HG03064 (cell line): ENCODE results near the gene VIPR1.
"Not testable (repeated sequence)": the region's sequence is repeated elsewhere in the genome, so short reads cannot be mapped to it uniquely, and the experiment has no call there.

Experiments
- ATAC-seq: cut with Tn5 transposase; IDR thresholded peaks from one replicate; pipeline ENCODE4 v1.9.1; 2021; ENCODE audit warnings: low read depth; ENCODE audit not compliant: unreplicated experiment

Gene VIPR1

DNA sequence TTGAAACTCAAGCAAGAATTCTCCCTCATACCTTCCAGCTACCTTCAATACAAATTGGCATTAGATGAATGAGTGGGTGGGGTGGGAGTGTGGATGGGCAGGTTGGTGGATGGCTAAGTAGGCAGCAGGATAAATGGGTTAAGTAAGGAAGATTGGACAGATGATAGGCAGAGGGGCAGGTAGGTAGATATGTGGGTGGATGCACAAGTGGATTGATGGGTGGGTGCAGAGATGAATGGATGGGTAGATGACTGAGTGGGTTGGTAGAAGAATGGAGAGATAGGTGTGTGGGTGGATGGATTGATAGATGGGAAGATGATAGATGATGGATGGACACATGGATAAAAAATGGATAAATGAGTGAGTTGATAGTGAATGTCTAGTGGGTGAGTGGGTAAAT is 27.6 kb downstream of the VIPR1 start:
- ATAC-seq, result no peak

DNA sequence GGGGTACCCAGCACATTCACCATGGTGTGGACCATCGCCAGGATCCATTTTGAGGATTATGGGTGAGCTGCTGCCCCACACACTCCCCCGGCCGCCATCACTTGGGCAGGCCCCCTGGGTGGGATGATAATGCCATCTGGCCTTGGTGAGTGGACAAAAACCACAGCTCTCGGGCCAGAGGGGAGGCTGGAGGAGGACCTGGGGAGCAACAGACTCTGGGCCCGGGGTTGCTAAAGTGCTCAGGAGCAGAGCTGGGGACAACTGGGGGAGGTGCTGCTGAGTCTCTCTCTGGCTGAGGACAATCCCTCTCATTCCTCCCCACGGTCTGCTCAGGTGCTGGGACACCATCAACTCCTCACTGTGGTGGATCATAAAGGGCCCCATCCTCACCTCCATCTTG is 29.0 kb downstream of the VIPR1 start:
- no peak for ATAC-seq

DNA sequence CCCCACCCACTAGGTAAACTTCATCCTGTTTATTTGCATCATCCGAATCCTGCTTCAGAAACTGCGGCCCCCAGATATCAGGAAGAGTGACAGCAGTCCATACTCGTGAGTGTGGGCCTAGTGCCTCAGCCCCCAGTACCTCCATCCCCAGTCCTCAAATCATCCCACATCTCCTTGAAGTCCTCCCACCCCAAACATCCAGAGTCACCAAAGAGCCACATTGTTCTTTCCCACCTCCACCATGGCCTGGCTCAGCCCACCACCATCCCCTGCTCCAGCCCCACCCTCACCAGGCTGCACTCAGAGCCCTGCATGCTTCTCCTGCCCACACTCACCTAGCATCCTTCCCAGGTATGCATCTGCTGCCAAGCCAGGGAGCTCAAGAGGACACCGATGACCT is 29.8 kb downstream of the VIPR1 start:
- ATAC-seq, result no peak

DNA sequence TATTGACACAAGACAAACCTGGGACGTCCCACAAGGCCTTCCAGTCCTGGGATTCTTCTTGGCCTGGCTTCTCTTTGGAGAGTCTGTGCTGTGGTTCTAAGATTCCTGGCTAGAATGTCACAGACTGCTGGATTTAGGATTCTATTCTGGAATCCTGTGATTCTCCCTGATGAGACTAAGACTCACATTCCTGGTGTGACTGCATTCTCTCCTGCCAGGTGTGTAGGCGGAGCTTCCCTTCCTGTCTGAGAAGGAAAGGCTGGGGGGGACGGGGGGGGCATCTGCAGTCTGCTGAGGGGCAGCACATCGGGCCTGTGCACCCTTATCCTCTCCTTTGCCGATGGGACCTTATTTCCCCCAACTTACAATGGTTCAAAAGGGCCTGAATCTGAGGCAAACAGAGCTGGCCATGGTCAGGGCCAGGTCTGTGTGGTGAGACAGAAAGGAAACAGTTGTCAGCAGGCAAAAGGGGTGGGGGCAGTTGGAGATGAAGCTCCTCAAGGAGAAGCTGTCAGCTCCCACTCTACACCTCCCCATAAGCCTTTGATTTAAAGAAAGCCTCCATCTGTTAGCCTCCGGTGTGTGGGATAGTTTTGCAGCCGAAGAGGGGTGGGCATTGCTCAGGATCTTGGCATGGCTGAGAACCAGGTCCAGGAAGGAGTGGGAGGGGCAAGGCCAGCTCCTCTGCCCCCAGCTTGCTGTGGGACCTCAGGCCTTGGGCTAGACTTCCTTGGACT is 30.9 kb downstream of the VIPR1 start:
- no peak for ATAC-seq

DNA sequence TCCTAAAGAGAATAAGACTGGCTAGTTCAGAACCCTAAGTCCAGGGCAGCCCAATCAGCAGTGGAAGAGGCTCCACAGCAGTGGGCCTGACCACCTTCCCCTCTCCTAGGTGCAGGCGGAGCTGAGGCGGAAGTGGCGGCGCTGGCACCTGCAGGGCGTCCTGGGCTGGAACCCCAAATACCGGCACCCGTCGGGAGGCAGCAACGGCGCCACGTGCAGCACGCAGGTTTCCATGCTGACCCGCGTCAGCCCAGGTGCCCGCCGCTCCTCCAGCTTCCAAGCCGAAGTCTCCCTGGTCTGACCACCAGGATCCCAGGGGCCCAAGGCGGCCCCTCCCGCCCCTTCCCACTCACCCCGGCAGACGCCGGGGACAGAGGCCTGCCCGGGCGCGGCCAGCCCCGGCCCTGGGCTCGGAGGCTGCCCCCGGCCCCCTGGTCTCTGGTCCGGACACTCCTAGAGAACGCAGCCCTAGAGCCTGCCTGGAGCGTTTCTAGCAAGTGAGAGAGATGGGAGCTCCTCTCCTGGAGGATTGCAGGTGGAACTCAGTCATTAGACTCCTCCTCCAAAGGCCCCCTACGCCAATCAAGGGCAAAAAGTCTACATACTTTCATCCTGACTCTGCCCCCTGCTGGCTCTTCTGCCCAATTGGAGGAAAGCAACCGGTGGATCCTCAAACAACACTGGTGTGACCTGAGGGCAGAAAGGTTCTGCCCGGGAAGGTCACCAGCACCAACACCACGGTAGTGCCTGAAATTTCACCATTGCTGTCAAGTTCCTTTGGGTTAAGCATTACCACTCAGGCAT is 33.7 kb downstream of the VIPR1 start:
- no peak for ATAC-seq

DNA sequence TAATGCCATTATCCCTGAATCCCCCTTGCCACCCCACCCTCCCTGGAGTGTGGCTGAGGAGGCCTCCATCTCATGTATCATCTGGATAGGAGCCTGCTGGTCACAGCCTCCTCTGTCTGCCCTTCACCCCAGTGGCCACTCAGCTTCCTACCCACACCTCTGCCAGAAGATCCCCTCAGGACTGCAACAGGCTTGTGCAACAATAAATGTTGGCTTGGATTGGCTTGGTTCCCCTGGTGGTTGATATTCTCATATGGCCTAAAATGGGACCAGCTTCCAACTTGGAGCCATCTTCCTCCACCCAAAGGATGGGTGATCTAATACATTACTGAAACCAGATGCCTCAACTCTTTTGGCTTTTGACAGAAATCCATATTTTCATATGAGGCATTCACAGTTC is 34.9 kb downstream of the VIPR1 start:
- no peak for ATAC-seq

DNA sequence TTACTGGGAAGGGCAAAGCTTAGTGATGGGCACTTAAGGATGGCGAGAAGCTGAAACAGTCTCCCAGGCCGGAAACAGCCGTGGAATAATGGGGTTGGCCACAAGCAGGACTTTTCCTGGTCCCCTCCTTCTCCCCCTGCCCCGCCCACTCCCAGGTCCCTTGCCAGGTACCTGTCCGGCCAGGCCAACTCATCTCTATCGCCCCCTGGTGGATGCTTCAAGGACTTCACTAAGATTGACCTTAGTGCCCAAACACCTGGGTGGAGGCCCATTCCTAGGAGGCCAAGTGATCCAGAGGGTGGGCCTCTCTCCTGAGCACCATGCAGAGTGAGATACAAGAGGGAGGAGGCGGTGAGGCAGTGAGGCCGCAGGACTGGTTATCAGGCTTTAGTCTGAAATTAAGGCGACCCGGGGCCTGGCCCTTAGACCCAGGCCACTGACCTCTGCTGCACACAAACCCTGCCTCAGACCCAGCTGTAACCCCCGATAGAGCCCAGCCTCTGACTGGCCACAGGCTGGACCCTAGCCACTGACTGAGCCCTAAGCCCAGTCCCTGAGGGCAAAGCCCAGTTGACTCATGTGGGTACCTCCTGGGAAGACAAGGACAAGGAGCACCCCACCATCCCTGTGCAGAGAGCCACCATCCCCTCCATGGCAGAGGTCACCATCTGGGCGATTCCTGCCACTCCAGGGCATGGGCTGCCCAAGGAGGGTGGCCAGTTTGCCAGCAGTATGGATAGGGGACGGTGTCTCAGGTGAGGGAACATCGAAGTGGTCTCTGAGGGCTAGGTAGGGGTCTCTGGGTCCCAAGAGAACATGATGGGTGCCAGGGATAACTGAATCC is 37.6 kb downstream of the VIPR1 start:
- no peak for ATAC-seq

DNA sequence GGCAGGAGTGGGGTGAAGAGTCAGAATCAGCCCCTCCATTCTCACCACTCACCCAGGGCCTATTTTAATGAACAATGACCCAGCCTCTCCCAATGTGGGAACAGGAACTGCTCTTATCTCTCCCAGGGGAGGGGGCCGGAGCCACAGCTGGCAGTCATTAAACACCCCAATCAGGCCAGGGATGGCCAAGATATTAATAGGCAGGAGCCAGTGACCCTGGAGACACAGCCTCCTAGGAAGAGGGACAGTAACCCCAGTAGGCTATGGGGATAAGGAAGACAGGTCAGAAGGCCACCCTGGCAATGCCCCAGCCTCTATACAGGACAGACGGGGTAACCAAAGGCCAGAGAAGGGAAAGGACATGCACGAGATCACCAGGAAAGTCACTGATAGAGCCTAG is 38.6 kb downstream of the VIPR1 start:
- no peak for ATAC-seq

DNA sequence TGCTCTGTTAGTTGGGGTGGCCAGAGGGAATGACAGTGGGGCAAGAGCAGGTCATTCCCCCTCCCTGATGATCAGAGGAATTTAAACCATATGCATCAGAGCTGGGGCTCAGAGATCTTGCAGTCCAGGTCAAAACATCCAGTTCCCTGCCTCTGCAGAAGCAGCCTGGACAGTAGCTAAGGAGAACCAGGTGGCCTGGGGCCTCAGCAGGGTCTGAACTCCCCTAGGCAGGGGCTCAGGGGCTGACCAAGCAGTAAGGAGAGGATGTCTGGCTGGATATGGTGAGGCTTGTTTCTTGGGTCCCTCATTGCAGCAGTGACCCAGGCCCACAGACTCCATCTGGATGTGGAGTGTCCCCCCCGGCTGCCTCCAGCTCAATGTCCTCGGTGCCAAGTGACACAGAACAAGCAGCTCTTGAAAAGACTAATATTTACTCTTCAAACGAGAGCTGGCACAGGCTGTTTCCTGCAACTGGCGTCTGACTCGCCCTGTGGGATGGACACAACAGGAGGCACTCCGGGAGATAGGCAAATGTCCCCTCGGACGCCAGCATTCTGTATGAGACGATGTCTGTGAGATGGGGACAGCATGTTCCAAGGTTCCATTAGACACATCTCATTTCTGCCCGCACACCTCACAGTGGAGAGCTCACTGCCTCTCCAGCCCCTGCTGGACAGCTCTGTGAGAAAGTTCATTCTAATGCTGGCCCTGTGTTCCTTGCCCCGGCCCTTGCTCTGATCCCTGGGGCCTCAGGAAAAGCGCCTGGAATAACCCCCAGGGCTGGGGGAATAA is 42.2 kb downstream of the VIPR1 start:
- ATAC-seq, result no peak

DNA sequence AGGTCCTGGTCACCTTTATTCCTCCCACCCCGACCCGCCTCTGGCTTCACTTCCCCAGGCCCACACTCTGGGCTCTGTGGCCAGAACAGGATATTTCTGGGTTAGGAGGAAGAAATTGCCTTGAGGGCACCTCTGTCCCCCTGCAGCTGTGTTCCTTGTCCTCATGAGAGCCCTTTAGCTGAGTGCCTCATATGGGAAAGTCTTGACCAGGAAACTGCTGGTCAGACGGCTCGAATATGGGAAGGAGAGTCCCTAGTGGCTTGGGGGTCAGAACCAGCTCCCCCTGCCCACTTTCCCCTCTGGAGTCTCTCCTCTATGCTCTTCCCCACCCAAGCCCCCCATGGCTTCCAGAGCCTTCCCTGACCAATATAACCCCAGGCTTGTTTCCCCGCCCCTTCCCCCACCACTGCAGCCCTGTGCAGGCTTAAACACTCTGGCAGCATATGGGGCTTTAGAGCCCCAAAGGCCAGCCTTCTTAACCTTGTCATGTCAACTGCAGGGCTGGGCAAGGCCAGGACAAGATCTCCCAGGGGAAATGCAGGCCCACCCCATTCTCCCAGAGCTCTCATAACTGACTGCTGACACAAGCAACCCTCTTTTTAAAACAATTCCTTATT is 42.9 kb downstream of the VIPR1 start:
- no peak for ATAC-seq

DNA sequence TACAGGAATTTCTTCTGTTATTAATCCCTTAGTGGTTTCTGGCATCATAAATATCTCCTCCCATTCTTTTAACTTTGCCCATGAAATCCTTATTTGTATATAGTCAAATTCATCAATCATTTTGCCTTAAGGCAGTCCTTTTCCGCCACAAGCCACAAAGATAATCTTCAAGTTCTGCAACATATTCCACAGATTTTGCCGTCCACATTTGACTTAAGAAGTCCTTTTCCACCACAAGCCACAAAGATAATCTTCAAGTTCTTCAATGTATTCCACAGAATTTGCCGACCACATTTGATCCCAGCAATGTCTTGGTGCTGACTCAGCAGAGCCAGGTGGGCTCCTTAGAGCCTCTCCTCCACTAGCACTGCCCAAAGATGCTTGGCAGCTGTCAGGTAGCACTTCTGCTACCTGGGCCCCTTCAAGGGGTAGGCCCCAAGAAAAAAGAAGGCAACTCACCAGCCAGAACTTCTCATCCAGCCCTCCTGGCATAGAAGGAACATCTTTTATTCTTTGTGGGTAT is 44.3 kb downstream of the VIPR1 start:
- no peak for ATAC-seq

DNA sequence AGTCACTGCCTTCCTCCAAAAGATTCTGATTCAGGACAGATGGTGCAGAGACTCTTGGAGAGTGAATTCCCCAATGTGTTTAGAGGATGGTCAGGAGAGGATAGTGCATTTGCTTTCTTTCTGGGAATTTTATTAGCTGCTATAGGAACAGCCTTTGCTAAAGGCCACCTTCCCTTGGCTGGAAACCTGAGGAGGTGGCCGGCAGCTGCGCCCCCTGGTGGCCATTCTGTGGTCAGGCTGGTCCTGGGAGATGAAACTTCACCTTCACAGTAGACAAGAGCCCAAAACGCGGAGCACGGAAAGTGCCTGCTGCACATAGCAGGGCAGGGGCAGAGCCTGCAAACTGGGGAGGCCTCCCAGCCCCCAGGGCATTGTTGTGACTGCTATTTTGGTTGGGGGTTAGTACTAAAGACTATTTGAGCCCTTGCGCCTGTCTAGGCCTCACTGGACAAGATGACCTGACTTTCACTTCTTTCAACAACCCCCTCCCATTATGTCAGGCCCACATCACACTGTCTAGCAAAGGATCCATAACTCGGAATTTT is 45.0 kb downstream of the VIPR1 start:
- ATAC-seq, result no peak

DNA sequence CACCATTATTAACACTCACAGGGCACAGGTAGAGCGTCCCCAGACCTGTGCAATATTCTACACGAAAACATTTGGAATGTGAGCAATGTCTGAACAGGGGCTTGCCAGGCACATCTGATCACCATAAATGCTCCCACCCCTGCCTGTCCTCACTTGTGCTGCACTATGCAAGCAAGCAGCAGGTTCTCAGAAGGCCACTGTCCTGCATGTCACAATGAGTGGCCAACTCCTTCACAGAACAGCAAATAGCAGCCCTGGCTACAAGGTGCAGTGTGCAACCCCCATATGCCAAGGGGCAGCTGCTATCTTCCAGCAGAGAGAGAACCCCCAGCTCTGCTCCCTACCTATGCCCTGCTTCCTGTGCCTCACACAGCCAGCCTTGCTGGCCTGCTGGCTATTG is 46.7 kb downstream of the VIPR1 start:
- no peak for ATAC-seq

DNA sequence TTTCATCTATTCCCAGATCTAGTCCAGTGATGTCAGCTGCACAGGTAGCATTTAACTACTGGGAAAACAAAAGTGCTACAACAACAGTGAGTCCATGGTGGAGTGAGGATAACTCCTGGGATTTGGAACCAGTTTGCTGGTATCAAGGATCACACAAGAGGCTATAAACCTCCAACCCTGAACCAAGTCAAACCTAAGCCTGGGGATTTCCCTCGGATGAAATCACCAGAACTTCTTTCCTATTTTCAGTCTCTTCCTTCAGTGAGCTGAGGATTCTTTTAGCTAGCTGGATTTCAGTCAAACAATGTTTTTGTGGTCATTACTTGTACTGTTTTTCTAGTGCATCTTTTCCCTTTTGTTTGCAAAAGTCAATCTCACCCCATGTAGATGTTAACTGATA is 47.8 kb downstream of the VIPR1 start:
- no peak for ATAC-seq

DNA sequence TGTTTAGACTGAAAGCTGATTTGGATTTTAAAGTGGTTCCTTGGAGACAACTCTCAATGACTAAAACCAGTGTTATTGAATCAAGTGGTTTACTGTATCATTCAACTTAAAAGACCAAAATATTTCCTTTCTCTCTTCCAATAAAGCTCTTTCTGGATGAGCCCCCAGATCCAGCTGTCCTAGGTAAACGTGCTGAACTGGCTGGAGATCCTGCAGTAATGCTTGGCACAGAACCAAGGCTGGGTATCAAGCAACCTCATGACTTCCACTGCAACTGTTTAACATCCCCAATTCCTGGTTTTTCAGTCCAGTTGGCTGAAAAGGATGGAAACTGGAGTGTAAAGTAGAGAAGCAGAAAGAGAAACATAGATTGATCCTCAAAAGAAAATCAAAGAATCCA is 50.4 kb downstream of the VIPR1 start:
- ATAC-seq, result no peak

DNA sequence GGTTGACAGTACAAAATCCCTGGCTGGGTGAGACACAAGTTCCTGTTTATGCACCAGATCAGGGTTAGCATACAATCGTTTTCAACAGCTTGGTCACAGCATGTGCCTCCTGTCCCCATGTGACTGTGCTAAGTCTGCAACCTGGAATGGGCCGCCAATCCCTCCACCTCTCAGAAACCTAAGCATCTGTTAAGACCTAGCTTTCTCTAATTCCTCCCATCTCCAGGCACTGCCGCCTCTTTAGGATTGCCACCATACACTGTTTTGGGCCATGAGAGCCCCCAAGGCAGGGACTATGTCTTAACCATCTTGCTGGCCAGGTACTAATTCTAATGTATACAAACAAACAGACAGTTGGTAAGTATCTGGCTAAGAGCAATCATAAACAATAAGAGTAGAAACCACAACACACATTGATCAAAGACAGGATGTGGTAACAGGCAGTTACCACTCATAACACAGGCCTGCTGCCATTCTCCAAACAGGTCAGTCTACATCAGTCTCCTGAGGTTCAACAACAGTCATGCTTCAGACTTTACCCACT is 53.7 kb downstream of the VIPR1 start:
- ATAC-seq, result no peak

DNA sequence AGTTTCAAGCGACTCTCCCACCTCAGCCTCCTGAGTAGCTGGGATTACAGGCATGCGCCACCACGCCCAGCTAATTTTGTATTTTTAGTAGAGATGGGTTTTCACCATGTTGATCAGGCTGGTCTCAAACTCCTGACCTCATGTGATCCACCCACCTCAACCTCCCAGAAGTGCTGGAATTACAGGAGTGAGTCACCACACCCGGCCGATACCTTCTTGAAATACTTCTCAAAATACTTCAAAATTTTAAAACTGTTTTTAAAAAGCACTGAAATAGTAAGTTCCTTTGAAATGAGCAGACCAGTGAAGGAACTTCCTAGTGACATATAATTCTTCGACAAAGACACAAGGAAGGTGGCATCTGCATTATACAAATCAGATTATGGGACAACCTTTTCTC is 54.4 kb downstream of the VIPR1 start:
- ATAC-seq, result not testable (repeated sequence)

DNA sequence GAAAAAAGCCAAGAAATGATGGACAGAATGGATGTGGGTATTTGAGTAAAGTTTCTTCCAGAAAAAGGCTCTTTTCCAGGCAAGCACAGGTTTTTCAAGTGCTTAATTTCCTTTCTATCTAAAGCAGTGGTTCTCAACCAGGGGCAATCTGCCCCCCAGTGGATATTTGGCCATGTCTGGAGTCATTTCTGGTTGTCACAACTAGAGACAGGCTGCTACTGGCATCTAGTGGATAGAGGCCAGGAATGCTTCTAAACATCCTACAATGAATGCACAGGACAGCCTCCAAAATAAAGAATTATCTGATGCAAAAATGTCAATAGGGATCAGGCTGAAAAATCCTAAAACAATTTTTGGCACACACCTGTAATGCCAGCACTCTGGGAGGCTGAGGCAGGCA is 55.4 kb downstream of the VIPR1 start:
- ATAC-seq, result no peak
